NCI-H2196 treated with DMSO at 0.1 percent for 48 hours (cell line): ENCODE results near the gene COMT.

Experiments
- DNase-seq: peaks from one replicate; lab custom pipeline; 2025; ENCODE audit not compliant: unreplicated experiment; lab: John Stamatoyannopoulos, UW

Gene COMT

DNA sequence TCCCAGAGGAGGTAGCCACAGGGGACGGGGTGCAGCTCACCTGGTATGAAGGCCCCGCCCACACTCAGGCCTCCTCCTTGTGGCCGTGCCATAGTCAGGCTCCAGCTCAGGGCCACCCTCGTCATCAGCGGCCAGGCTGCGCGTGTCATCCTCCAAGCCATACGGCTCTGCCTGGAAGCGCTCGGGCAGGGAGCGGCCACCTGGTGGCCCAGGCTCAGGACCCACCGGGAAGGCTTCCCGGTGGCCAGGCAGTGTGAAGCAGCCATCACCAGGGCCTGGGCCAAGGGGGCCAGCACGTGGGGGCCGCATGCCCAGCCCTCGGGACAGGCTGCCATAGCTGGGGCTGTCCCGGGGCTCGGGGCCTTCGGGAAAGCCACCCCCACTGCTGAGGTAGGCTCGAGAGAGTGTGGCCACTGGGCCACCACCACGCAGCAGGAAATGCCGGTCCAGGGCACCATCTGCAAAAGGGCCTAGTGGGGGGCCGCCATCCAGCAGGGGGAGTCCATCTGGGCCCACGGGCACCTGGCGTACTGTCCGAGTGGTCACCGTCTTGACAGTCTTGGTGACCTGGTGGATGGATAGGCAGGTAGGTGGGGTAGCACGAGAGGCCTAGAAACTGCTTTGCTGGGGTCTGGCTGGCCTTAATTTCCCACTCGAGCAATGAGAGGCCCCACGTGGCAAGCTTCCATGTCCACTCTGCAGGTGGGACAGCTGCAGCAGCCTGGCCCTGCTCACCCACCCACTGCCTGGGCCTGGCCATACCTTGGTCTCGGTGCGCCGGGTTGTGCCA is 39.8 kb downstream of the COMT start:
- DNase-seq = no peak

DNA sequence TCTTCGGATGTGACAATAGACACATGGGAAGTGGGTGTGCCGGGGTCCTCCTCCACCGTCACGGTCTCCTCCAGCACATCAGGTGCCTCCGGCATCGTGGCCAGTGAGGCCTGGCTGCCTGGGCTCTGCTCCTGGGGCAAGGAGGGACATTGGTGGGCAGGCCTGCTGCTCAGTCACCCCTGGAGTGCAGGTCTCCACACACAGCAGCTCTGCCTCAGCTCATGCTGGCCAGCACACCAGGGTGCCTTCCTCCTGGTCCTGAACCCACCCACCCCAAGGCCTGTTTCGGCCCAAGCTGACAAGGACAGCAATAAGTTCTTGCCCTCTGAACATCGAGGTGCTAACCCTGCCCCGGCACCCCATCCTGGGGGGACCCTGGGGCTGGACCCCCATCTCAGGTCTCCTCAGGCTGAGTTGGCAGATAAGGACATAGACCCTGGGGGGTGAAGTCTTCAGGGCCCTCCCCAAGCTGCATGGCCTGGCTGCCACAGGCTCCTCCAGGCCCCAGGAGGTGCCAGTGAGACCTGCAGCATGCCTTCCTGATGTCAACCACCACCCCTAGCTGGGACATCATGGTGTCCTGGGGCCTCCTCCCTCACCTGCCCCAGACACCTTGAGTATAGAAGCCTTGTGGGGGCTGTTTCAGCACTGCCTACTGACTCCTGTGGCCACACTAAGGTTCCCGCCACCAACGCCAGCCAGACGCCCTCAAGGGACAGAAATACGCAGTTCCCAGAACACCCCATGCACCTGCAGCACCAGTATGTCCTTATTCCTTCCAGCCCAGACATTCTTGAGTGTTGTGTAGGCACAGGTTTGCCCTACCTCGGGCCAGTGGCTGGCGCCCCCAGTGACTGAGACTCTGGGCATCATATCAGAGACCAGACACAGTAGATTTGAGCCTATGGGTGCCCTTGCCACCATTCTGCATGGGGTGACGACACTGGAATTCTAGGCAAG is 40.7 kb downstream of the COMT start:
- DNase-seq = no peak

DNA sequence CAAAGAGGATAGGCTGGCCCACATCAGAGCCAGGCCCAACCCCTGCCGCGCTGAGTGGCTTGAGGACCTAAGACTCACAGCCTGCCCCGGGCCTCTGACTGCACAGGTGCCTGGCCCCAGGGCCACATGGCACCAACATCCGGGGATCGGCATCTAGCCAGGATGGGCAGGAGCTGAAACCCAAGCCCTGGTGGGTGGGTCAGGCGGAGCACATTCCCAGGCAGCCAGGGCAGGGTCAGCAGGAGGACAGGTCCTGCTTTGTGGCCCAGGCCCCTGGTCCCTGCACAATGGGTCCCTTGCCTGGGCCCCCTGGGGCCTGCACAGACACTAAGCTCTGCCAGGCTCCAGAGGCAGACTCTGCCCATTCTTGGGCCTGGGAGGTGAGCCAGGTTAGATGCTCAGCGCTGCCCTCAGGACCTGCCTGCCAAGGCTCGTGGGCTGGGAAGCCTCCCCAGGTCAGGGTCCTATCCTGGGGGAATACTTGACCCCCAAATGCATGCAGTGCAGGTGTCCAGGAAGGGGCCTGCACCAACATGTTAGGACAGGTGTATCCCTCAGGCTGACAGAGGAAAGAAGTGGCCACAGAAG is 41.5 kb downstream of the COMT start:
- DNase-seq = no peak

DNA sequence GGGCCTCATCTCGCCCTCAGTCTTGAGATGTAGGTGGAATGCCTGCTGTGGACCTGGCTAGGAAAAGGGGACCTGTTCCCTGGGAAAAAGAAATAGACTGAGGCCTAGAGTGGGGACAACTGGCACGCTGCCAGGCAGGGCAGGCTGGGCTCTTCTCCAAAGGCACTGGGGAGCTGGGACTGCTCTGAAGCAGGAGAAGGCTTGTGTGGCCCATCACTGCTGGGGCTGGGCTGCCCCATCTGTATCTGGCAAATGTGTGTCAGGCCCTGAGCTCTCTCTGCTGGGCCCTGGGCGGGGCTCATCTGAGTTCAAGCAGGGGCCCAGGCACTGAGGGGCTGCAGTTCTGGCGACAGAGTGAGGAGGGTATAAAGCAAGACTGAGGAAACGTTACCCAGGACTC is 42.2 kb downstream of the COMT start:
- DNase-seq = no peak

DNA sequence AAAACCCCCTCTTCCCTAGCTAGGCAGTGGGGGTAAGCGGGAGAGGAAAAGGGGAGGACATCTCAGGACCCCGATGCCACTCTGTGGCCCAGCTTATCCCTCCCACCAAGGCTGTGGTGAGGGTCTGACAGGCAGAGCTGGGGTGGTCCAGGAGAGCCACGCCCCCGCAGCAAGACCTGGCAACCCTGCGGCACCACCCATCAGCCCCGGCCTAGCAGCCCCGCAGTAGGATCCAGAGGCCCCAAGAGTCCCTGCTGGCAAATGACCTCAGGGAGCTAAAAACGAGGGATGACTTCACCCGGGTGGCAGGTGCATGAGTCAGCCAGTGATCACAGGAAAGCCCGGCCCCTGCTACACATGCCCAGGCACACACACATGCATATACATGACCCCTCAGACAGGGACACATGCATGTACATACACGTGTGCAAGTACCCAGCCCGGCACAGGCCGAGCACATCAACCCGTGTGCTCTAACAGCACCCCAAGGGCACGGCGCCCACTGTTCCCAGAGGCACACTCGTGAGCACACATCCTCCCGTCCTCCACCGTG is 42.7 kb downstream of the COMT start:
- no peak for DNase-seq

DNA sequence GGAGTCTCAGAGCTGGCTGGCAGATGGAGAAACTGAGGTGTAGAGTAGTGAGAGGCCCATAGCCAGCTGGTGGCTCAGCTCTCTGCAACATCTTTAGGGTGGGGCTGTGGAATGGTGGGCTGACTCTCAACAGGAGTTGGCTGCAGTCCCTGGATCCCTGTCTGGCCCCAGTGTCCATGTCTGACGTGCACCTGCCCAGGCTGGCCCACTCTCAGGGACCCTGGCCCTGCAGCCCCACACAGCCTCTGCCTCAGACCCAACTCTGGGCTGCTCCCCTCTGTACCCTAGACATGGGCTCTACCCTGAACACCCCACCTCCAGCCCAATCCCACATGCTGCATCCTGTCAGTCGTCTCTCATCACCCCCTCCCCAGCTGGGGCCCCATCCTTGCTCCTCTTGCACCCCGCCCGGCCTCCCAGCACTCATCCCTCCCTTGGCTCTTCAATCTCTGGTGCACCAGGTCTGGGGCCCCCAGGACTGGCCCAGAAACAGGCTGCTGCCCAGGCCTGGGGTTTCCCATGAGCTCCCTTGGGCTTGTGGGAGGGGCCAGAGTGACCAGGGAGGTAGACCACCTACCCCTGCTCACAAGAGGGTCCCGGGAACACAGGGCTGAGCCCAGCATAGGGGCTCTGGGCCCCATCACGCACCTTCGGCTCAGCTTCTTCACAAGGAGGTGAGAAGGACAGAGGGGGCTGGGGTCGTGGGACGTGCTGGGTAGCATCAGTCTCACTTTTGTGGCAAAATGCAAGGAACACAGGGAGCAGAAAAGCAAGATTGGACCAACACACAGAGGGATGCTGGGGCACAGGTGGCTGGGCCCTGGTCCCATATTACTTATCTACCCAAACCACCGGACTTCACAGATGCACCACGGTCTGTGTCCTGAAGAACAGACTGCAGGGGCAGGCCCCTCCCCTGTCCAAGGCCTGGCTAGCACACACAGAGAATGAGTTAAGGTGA is 43.6 kb downstream of the COMT start:
- no peak for DNase-seq

DNA sequence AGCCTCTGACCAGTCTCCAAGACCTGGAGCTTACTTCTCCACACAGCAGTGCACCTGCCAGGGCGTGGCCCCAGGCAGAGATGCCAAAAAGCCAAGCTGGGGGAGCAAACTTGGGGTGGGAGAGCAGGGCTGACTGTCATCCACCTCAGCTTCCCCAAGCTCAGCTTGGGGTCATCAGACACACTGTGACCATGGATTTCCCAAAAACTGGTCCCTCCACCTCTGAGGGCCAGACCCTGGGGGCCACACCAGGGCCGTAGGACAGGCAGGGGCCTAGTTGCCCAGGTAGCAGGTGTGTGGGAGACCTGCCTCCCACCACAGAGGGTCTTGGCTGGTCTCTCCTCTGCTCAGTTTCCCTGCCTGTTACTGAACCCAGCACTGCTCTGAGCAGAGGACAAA is 44.4 kb downstream of the COMT start:
- DNase-seq = no peak

DNA sequence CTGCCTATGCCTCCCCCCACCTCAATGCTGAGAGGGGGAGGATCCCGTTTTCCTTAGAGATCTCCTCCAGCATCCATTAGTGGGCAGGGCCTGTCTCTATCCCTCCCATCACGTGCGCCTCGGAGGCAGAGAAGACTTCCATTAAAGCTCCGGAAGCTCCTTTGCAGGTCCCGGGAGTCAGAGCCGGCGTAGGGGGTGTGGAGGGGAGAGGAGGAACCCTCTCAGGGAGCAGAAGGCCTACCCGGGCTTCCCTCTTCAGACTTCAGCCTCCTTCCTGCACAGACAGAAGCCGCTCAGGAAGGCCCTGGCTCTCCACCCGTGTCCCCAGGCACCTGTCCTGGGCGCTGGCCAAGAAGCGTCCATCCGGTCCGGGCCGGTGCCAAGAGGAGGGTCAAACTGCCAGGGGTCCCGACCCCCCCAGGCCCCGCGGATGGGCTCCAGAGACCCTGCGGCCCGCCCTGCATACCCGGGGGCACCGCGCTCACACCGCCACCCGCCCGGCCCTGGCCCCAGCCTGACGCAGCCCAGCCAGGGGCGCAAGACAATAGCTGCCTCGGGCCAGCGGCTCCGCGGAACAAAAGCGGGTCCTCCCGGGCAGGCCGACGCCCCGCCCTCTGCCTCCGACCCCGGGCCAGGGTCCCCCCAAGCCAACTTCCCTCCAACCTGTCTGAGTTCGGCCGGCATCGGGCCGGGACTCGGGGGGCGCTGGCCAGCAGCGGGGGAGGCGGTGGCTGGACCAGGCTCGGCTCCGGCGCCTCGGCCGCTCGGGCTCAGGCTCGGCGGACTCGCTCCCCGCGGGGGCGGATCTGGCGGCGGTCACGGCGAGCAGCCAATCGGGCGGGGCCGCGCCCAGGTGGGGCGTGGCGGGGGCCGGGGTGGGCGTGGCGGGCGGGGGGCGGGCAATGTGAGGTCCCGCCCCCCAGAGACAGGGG is 45.1 kb downstream of the COMT start:
- peak; percentile 32 for DNase-seq

DNA sequence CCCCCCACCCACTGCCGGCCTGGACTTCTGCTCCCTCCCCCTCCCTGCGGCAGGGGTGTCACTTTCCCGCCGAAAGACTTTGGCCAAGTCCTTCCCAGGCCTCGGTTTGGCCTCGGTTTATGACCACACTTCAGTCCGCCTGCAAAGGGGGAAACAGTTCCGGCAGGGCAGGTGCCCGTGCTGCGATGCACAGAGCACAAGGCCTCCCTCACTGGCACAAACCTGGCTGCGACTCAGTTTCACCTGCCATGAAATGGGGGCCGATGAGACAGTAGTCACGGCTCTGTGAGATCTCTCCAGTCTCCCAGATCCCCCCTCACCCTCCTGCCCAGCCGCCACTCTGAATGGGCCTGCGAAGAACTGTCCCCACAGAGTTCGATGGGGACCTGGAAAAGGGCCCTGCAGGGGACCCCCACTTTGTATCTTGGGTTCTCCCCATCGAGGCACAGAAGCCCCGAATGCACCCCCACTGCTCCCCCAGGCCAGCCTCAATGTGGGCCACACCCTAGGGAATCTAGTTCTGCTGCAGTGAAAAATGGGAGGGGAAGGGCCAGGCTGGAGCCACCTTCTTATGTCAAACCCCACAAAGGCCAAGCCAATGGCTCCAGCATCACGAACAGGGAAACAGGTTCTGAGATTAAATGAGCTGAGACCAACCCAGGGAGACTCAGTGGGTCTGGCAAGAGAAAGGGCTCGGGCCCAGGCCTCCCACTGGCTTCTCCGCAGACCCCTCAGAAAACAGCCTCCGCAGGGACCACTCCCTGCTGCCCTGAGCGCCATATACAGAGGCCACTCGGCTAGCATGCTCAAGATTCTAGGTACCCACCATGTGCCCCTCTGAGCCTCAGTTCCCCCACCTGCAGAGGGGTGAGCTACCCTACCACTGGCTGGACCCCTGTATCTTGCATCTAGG is 46.1 kb downstream of the COMT start:
- DNase-seq = no peak

DNA sequence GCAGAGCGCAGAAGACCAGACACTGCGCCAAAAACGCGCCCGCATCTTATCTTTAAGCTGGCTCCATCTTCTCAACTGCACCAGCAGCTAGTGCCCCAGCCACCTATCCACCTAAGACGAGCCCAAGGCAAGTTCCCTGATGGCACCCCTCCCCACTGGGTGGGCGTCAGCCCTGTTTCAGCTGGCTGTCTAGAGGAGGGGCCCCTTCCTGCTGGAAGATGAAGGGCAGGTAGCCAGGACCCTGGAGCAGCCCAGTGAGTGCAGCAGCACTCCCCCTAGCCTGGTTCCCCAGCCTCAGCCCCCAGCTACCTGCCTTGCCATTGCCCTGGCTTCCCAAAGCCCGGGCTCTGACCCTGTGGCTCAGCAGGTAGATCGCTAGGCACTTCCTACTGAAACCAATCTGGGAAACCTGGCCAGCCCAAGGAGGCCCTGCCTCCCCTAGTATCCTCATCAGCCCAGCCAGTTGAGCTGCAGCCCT is 46.8 kb downstream of the COMT start:
- no peak for DNase-seq

DNA sequence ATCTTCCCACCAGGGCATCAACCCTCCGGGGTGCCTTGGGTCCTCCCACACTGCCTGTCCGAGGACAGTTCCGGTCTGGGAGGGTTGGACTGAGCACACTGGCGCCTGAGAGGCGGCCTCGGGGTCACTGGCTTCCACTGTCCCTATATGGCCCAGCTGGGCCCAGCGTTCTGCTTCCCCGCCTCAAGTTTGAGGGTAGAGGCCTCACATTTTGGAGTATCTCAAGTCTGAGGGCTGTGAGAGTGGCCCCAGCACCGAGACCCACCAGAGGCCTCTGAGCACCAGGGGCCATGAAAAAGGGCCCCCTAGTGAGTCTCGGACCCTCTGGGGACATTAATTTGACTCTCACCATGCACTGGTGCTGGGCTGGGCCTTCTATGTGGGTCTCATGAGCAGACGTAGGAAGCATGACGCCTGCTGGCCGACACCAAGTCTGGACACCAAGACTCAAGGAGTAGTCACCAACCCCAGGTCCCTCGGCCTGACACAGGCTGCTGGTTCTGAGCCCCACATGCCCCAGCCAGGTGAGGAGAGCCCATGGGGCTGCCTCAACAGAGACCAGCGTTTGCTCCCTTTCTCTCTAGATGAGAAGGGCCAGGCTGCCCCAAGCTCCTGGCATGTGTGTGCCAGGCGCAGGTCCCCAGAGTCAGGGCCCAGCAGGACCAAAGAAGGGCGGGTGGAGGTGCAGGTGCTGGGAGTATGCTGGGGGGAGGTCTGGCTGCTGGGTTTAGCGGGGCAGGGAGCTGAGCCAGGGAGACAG is 47.6 kb downstream of the COMT start:
- no peak for DNase-seq

DNA sequence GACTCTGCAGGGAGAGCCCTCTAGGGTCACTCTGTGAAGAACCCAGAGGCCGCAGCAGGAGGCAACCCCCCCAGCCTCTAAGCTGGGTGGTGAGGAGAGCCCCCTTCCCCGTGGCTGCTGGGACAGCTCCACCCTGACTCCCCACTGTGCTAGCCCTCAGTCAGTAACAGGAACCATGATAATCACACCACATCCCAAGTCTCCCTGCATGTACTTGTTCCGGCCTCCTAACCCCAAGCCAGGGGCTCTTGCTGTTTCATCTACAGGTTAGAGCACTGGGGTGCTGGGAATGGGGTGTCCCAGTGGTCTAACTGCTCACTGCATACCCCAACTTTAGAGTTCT is 48.1 kb downstream of the COMT start:
- no peak for DNase-seq

DNA sequence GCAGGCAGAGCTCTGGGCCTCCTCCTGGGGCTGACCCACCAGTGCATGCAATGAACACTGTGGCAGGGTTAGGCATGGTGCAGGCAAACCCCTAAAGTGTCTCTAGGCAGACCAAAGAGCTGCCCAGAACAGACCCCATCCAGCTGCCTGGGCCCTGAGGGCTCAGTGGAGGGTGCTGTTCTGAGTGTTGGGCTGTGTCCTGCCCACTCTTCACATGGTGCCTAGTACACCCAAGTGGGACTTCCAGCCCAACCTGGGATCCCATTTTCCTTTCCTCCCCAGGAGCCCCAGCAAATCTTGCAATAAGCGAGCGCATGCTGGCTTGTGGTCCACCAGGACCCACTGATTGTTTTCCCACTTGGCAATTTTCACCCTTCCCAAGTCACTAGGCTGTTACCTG is 48.6 kb downstream of the COMT start:
- DNase-seq = no peak

DNA sequence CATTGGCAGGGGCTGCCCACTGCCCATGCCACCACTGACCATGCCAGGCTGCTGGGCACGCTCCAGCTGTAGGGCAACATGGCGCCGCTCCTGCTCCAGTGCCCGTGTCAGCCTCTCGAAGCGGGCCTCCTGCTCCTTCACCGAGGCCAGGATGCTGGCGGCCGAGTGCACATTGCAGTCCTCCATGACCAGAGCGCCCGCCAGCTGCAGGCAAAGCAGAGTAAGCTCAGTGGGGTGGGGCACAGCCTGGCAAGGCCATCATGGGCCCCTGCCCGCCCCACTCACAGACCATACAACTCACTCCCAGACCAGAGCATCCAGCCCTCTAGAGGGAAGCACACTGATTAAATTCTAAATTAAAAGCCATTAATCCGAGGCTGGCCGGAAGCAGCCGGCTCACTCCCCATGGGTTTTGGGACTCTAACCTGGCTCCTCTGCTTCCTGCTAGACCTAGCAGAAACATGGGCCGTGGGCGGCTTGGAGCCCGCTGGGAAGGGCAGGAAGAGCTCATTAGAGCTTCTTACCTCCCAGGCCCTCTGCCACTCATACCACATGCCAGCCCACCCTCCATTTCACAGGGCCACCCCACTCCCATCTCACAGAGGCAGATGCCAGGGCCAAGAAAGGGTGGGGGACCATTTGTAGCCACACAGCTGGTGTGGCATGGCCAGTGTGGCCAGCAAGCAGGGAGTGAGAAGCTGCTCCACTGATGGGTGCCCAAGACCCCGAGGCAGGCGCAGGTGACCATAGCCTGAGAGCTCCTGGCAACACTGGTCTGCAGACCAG is 49.2 kb downstream of the COMT start:
- no peak for DNase-seq

DNA sequence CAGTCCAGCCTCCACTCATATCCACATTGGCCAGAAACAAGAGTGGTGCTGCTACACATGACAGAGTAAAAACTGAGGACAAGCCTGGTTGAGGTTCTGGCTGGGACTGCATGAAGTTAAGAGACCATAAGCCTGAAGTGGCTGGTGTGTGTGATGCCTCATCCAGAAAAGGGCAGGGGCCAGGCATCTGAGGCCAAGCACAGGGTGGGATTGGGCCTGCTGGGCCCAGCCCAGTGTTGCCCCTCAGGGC is 49.7 kb downstream of the COMT start:
- DNase-seq = no peak

DNA sequence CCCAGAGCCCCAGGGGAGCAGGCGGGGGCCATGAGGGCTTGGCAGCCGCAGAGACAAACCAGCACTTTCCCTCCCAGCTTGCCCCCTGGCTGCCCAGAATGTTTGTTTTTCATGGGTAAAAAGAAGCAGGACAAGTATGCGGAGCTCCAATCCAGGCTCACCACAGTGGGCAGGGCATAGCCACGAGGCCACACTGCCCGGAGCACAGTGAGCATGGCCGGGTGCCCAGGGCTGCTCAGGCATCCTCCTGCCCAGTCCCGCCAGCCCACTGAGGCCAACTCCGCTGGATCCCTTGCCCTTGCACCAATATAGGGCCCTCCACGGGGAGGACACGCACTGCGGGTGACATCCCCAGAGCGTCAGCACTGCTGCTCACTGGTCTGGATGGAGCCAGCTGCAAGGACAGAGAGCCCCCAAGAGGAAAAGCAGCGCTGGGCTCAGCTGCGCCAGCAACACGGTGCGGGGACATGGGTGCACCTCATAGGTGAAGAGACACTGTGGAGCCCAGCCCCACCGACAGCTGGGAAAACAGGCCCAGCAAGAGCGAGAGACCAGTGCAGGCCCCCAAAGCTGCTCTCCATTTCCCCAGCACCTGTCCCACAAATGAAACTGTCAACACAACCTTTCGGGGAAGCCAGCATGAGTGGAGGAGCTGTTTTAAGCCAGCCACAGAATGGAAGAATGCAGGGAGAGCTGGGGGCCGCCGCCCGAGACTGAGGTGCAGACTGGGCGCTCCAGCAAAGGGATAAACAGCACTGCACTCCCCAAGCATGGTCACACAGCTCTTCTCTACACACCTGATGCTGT is 50.3 kb downstream of the COMT start:
- no peak for DNase-seq
